Astrocyte (in vitro differentiated cells and primary cell): ENCODE measurements around the gene PTPN3. TPM values are rescaled to one million over a fixed set of nuclear protein-coding genes. Genes with fewer than 3 reads are reported as not detected.

Source experiments
- DNase-seq: peaks from one replicate; pipeline ENCODE4 v3.0.0-alpha.2; 2010; ENCODE audit warnings: low read depth
- FAIRE-seq: peaks from 2 replicates; lab custom pipeline; 2011; peaks lifted over from hg19 to GRCh38; lab: Jason Lieb, UNC
- H2AFZ ChIP-seq: 2 replicates; pipeline ENCODE4 v1.6.0; 2012; ENCODE audit warnings: low read depth, low read length, inconsistent platforms
- H3K27ac ChIP-seq: 2 replicates; pipeline ENCODE4 v1.5.1; 2011; ENCODE audit warnings: low read depth, low read length, inconsistent platforms
- H3K27me3 ChIP-seq: 2 replicates; pipeline ENCODE4 v1.6.0; 2011; ENCODE audit warnings: low read length, inconsistent platforms; ENCODE audit not compliant: insufficient read depth
- H3K36me3 ChIP-seq: 2 replicates; pipeline ENCODE4 v1.5.1; 2011; ENCODE audit warnings: low read length, inconsistent platforms; ENCODE audit not compliant: insufficient read depth
- H3K4me1 ChIP-seq: 2 replicates; pipeline ENCODE4 v1.5.1; 2011; ENCODE audit warnings: low read length, inconsistent platforms; ENCODE audit not compliant: insufficient read depth
- H3K4me2 ChIP-seq: 2 replicates; pipeline ENCODE4 v1.6.0; 2012; ENCODE audit warnings: low read length, inconsistent platforms
- H3K4me3 ChIP-seq: 2 replicates; pipeline ENCODE4 v1.5.1; 2011; ENCODE audit warnings: low read depth, mild to moderate bottlenecking, low read length, inconsistent platforms; ENCODE audit not compliant: insufficient read depth
- H3K79me2 ChIP-seq: 2 replicates; pipeline ENCODE4 v1.6.0; 2012; ENCODE audit warnings: mild to moderate bottlenecking, low read length, inconsistent platforms; ENCODE audit not compliant: insufficient read depth
- H3K9ac ChIP-seq: 2 replicates; pipeline ENCODE4 v1.6.0; 2012; ENCODE audit warnings: mild to moderate bottlenecking, low read length, inconsistent platforms
- H3K9me3 ChIP-seq: 2 replicates; pipeline ENCODE4 v1.5.1; 2012; ENCODE audit warnings: low read depth, mild to moderate bottlenecking, low read length, inconsistent platforms; ENCODE audit not compliant: insufficient read depth
- H4K20me1 ChIP-seq: 2 replicates; pipeline ENCODE4 v1.6.0; 2012; ENCODE audit warnings: low read length, inconsistent platforms; ENCODE audit not compliant: insufficient read depth
- H3K27ac Mint-ChIP-seq: one replicate; pipeline ENCODE4 v1.8.0; 2021; ENCODE audit warnings: mild to moderate bottlenecking, mixed read lengths; ENCODE audit not compliant: unreplicated experiment
- H3K27me3 Mint-ChIP-seq: one replicate; pipeline ENCODE4 v1.8.0; 2021; ENCODE audit warnings: low read depth, mixed read lengths; ENCODE audit not compliant: unreplicated experiment
- H3K36me3 Mint-ChIP-seq: one replicate; pipeline ENCODE4 v1.8.0; 2021; ENCODE audit warnings: low read depth, mixed read lengths; ENCODE audit not compliant: unreplicated experiment
- H3K4me1 Mint-ChIP-seq: one replicate; pipeline ENCODE4 v1.8.0; 2021; ENCODE audit warnings: low read depth, mixed read lengths; ENCODE audit not compliant: unreplicated experiment
- H3K4me3 Mint-ChIP-seq: one replicate; pipeline ENCODE4 v1.8.0; 2021; ENCODE audit warnings: mild to moderate bottlenecking, moderate library complexity, mixed read lengths; ENCODE audit not compliant: unreplicated experiment
- H3K9me3 Mint-ChIP-seq: one replicate; pipeline ENCODE4 v1.8.0; 2021; ENCODE audit warnings: mild to moderate bottlenecking, mixed read lengths; ENCODE audit not compliant: unreplicated experiment
- CTCF ChIP-seq: IDR thresholded peaks from 2 replicates; pipeline ENCODE4 v1.5.1; 2011; ENCODE audit warnings: low read depth, mild to moderate bottlenecking, inconsistent platforms, low read length, moderate library complexity; ENCODE audit not compliant: insufficient read depth
- EZH2 ChIP-seq: IDR thresholded peaks from 2 replicates; pipeline ENCODE4 v1.6.1; 2012; ENCODE audit warnings: mild to moderate bottlenecking, low read length, inconsistent platforms; ENCODE audit not compliant: insufficient read depth
- total RNA-seq: library from RNA; stranded (reverse); gene quantifications from 2 replicates; pipeline ENCODE4 v1.2.1, GENCODE V29; 2021

Gene PTPN3
- total RNA-seq, 1 donor from 2014 or later: 1.1 TPM

DNA sequence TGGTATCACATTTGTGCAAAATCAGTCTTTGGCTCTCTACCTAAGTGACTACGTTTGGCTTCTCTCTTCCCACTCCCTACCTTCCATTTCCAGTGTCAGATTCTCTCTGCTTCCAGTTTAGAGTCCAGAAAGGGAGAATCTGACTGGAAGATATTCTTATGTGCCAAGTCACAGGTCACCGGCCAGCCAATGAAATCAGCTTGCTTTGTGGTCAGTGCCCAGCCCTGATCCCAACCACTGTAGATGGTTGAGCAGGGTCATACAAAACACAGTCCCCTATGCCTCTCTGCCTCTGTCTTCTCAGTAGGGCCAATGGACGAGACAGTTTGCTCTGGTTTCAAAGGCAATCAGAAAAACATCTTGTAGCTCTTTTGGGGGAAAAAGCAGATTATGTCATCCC lies 161.7 kb downstream of the PTPN3 start:
- no peaks in the 10 kb centered on the region for H3K4me1 Mint-ChIP-seq
- Histone ChIP-seq H2AFZ (no peak overlapping the region), H3K27me3 (peaks cover 18% of the 10 kb centered on the region), H3K79me2 (no peaks in the 10 kb centered on the region), H3K27ac (no peak overlapping the region), H3K36me3 (no peaks in the 10 kb centered on the region), H3K9me3 (no peaks in the 10 kb centered on the region), H3K4me2 (no peak overlapping the region), H3K9ac (no peak overlapping the region), H3K4me1 (no peaks in the 10 kb centered on the region), H3K4me3 (no peak overlapping the region), H4K20me1 (no peaks in the 10 kb centered on the region)
- no peak overlapping the region for H3K27ac Mint-ChIP-seq
- DNase-seq (no peak), FAIRE-seq (no peak)
- no peak for TF ChIP-seq CTCF
- no peak for TF ChIP-seq EZH2
- no peaks in the 10 kb centered on the region for H3K9me3 Mint-ChIP-seq
- H3K27me3 Mint-ChIP-seq: peaks cover 6% of the 10 kb centered on the region
- no peaks in the 10 kb centered on the region for H3K36me3 Mint-ChIP-seq
- H3K4me3 Mint-ChIP-seq: no peak overlapping the region

DNA sequence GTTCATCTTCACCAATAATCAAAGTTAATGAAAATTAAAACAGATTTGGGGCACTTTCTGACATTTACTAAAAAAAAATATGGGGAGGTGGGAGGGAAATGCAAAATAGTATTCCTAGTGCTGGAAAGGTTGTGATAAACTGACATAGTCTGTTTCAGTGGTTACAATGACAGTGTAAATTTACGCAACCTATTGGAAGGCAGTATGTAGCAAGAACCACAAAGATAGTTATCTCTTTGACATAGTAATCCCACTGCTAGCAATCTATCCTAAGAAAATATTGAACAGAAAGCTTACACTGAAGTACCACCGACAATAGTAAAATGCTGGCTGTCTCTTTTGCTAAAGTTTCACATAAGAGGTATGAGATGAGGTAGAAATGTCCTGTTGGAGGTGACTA lies 162.2 kb downstream of the PTPN3 start:
- no peak overlapping the region for H3K9ac ChIP-seq
- Mint-ChIP-seq H3K9me3 (no peaks in the 10 kb centered on the region), H3K4me1 (no peaks in the 10 kb centered on the region), H3K4me3 (no peak overlapping the region), H3K27me3 (peaks cover 6% of the 10 kb centered on the region), H3K36me3 (no peaks in the 10 kb centered on the region), H3K27ac (no peak overlapping the region)
- no peaks in the 10 kb centered on the region for H3K9me3 ChIP-seq
- no peaks in the 10 kb centered on the region for H4K20me1 ChIP-seq
- no peaks in the 10 kb centered on the region for H3K79me2 ChIP-seq
- peaks cover 18% of the 10 kb centered on the region for H3K27me3 ChIP-seq
- no peak overlapping the region for H2AFZ ChIP-seq
- TF ChIP-seq EZH2: no peak
- TF ChIP-seq CTCF: no peak
- no peak for FAIRE-seq
- H3K4me1 ChIP-seq: no peaks in the 10 kb centered on the region
- no peak overlapping the region for H3K4me2 ChIP-seq
- H3K36me3 ChIP-seq: no peaks in the 10 kb centered on the region
- H3K4me3 ChIP-seq: no peak overlapping the region
- no peak overlapping the region for H3K27ac ChIP-seq
- DNase-seq: no peak

DNA sequence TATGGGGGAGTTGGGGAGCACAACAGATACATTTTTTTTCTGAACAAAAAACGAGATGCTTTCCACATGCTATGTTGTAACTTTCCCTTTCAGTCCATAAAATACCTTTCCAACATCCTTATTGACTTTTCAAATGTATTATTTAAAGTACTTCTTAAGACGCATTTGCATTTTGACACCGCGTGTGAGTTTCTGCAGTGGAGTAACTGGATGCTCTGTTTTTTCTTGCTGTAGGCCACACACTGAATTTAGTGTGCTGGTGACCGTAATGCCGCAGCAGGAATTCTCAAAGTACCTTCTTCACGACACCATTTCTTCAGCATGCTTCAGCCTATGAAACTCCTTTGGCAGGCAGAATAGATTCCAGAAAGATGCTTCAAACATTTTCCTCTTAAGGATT lies 163.0 kb downstream of the PTPN3 start:
- Mint-ChIP-seq H3K4me3 (no peak overlapping the region), H3K9me3 (no peaks in the 10 kb centered on the region), H3K4me1 (no peaks in the 10 kb centered on the region), H3K36me3 (no peaks in the 10 kb centered on the region), H3K27me3 (peaks cover 6% of the 10 kb centered on the region), H3K27ac (no peak overlapping the region)
- Histone ChIP-seq H4K20me1 (no peaks in the 10 kb centered on the region), H3K4me1 (no peaks in the 10 kb centered on the region), H3K79me2 (no peaks in the 10 kb centered on the region), H3K9ac (no peak overlapping the region), H3K4me3 (no peak overlapping the region), H3K27me3 (peaks cover 18% of the 10 kb centered on the region), H3K27ac (no peak overlapping the region), H3K4me2 (no peak overlapping the region), H3K9me3 (no peaks in the 10 kb centered on the region), H3K36me3 (no peaks in the 10 kb centered on the region), H2AFZ (no peak overlapping the region)
- no peak for FAIRE-seq
- TF ChIP-seq CTCF (no peak), EZH2 (no peak)
- no peak for DNase-seq
